Fibroblast of upper back skin (primary cell): ENCODE measurements around the gene ALG12.
A peak's percentile ranks its signal among the peaks of the same experiment; 100 is the strongest.

Source experiments
- DNase-seq: peaks from one replicate; pipeline ENCODE4 v3.0.0-alpha.2; 2013

The ALG12 gene

DNA sequence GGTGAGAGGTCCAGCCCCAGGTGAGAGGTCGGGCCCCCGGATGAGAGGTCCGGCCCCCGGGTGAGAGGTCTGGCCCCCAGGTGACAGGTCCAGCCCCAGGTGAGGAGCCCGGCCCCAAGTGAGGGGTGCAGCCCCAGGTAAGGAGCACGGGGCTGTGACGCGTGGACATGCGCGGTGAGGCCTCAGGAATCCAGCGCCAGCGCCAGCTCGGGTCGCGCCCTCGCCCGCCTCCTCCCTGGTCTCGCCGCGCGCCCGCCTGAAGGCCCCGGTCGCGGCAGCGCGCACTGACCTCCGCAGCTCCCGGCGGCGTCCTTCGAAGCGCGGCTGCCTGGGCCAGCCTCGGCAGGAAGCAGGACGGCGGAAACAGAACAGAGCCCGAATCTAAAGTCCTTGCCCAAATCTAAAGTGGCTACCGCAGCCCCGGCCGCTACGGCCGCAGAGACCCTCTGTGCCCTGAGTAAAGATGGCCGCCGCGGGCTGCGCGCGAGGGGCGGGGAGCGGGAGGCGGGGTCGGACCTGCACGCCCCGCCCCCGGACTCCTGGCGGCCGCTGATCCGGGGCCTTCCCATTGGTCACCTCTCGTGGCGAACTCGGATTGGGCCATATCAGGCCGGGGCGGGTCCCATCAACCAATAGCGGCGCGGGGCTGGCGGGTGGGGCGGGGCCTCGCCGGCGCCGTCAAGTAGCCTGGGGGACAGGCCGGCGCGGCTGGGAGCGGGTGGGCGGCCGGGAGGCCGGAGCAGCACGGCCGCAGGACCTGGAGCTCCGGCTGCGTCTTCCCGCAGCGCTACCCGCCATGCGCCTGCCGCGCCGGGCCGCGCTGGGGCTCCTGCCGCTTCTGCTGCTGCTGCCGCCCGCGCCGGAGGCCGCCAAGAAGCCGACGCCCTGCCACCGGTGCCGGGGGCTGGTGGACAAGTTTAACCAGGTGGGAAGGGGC is at the start of gene ALG12, which contains the start of gene CRELD2:
ALG12 (minus strand) TSS at position 465 of the 937 bp plus-strand sequence. CDS start 4,673 bp downstream, outside the sequence.
CRELD2 (plus strand) TSS at position 661 of the 937 bp plus-strand sequence; CDS start at position 797, 136 bp downstream.
- peak; percentile 97 for DNase-seq

- DNase-seq = no peak
Measured at GRCh38 chr22:49967706-49968208, 49.5 kb upstream of the ALG12 start.

DNA sequence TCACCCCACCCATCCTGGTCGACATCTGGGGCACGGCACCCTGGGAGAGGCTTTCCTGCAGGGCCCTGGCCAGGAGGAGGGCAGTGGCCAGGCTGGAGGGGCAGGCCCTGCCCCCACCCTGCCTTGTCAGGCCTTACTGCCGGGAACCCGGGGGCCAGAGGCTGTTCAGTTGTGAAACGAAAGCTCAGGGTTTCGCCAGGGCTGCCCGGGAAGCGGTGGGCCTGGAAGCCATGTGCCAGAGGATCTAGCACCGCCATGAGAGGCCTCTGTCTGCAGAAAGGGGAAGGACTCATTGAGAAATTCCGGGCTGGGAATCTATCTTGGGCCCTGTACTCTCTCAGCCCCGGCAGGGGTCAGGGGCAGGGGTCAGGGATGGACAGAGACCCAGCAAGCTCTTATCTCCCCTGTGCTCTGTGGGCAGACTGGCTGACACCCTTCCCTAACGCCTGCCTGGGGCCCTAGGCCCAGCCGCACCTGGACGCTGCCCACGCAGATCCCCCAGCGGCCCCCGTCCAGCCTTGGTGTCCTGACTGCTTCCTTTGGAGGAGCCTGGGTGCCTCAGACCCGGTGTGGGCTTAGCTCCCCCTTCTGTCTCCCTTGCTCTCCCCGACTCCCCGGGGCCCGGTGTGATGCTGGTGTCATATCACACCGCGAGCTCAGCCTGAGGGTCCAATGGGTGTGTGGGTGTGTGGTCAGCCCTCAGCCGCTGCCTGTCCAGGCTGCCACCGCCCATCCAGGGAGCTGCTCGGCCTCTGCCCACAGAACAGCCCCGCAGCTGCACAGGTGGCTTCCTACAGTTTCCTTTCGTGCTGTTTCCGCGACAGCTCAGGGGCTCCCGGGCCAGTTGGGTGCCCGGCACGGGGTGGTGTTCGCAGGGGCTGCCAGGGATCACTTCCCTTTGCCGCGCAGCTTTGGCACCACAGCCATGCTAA is 48.8 kb upstream of the ALG12 start:
- no peak for DNase-seq

- no peak for DNase-seq
Measured at GRCh38 chr22:49966041-49966773, 48.0 kb upstream of the ALG12 start.

GRCh38 chr22:49965091-49966040 is 47.1 kb upstream of the ALG12 start:
- DNase-seq = no peak

- no peak for DNase-seq
Measured at GRCh38 chr22:49964136-49965090, 46.2 kb upstream of the ALG12 start.

GRCh38 chr22:49963647-49964026 is 45.4 kb upstream of the ALG12 start:
- no peak for DNase-seq

DNA sequence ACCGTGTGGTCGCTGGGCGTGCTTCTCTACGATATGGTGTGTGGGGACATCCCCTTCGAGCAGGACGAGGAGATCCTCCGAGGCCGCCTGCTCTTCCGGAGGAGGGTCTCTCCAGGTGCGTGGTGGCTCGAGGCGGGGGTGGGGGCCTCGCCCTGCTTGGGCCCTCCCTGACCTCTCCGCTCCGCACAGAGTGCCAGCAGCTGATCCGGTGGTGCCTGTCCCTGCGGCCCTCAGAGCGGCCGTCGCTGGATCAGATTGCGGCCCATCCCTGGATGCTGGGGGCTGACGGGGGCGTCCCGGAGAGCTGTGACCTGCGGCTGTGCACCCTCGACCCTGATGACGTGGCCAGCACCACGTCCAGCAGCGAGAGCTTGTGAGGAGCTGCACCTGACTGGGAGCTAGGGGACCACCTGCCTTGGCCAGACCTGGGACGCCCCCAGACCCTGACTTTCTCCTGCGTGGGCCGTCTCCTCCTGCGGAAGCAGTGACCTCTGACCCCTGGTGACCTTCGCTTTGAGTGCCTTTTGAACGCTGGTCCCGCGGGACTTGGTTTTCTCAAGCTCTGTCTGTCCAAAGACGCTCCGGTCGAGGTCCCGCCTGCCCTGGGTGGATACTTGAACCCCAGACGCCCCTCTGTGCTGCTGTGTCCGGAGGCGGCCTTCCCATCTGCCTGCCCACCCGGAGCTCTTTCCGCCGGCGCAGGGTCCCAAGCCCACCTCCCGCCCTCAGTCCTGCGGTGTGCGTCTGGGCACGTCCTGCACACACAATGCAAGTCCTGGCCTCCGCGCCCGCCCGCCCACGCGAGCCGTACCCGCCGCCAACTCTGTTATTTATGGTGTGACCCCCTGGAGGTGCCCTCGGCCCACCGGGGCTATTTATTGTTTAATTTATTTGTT is 44.8 kb upstream of the ALG12 start:
- no peak for DNase-seq

DNA sequence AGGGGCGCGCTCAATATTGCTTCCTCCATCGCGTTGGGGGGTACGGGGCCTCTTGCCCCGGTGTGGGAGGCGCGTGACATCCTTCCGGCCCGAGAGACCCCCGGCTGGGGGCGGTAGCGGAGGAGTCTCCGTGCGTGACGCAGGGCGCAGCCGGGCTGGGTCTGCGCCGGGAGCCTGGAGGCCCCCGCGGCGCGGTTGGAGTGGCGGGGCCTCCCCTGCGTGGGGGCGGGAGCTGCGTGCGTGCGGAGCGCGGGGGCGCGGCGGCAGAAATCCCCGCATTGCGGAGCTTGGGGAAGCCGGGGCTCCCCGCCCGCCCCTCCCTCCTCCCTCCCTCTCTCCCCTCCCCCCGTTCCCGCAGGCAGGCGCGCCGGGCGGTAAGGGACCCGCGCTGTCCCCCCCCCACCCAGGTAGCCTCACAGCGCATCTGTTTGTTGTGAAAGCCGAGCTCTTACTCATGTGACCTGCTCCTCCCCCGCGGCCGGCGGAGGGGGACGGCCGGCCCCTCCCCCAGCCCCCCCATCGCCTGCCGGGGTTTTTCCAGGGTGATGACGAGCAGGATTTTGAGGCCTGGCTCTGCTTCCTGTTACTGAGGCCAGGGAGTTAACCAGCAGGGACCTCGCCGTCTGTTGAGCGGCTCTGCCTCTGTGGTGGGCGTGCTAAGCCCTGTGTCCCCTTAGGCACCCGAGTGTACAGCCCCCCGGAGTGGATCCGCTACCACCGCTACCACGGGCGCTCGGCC is 43.9 kb upstream of the ALG12 start:
- DNase-seq = peak; percentile 92

DNA sequence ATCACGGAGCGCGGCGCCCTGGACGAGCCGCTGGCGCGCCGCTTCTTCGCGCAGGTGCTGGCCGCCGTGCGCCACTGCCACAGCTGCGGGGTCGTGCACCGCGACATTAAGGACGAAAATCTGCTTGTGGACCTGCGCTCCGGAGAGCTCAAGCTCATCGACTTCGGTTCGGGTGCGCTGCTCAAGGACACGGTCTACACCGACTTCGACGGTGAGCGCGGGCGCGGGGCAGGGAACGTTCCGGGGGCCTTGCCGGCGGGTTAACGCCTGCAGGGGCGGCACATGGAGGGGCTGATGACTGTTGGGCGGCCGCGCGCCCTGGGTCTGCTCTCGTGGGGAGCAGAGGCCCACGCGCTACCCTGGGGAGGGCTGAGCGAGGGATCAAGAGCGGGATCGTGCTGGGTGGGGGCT is 43.4 kb upstream of the ALG12 start:
- DNase-seq = no peak

- no peak for DNase-seq
Measured at GRCh38 chr22:49961005-49961600, 42.9 kb upstream of the ALG12 start.

- DNase-seq = peak; percentile 95
Measured at GRCh38 chr22:49960159-49961004, 42.1 kb upstream of the ALG12 start, which contains the start of gene PIM3. TSS of gene PIM3 (plus strand) at chr22:49960772. CDS start at chr22:49960948, 176 bp downstream.

DNA sequence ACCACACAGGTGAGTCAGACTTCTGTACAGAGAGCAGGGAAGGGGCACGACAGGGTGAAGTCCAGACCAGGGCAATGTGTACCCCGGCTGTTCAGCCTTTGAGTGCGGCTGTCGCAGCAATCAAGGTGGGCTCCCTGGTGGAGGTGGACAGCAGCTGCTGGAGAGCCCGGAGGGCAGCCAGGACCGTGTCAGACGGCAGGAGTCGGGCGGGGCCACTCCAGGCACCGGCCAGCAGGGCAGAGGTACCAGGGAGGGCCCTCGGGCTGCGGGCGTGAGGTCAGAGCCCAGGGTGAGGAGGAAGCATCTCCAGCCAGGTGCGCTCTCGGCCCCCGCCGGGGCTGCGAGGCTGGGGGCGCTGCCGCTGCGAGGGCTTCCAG is 41.5 kb upstream of the ALG12 start:
- no peak for DNase-seq

DNA sequence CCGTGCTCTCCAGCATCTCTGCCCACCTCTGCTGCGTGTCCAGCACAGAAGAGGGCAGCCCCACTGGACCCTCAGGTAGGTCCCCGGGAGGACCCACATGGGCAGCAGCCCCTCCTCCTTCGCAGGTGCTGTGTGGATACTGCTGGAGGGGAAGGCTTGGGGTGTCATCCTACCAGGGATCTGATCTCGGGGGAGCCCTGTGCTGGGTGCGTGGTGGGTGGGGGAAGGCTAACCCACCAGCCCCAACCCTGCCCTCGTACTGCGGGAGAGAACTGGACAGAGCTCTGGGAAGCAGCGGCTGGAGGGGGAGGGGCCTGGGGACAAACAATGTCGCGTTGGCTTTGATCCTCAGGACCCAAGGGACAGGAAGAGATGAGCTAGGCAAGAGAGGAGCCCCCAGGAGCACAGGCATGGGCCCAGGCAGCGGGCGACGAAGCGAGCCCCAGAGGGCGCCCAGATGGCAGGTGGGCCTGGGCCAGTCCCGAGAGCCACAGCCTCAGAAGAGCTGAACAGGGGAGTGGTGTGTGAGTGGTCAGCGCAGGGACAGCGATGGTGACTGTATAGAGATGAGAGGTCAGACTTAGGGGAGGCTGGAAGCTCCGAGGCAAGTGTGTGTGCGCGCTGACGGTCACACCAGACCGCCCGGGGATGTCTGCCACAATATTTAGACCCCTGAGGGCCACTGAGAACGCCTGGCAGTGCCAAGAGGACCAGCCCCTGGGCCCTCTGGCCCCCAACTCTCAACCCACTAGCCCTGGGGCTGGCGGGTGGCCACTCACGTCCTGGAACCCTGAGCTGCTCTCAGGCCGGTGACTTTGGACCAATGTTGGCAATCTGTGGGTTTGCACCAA is 40.9 kb upstream of the ALG12 start:
- DNase-seq = no peak

DNA sequence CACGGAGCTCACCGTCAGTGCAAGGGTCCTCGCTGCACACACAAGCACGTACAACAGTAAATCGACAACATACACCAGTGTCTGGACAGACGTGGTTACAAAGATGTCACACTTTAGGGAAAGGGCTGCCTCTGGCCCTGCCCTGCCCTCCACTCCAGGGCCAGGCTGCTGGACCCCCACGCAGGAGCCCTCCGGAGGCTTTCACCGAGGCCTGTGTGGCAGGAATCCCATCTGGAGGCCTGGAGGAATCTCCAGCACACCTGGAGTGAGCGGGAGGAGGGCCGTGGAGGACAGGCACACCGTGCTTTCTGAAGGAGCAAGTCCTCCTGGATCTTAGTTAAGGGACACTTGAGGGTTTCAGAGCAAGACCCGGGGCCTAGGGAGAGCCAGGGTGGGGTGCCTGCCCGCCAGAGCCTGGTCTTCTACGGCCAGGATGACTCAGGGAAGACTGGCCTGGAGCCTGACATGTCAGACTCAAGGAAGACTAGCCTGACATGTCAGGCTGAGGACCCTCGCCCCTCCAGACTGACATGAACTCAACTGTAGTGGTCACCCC is 40.2 kb upstream of the ALG12 start:
- DNase-seq = no peak
